Cardiac fibroblast (primary cell): ENCODE results near the gene C13orf42.
"Not testable (repeated sequence)": the region's sequence is repeated elsewhere in the genome, so short reads cannot be mapped to it uniquely, and the experiment has no call there.

Experiments used
- DNase-seq, 2 donors: peaks; one replicate each; pipeline versions ENCODE4 v3.0.0 to v3.0.0-alpha.2; 2010; ENCODE audit warnings: low read depth in 2 of 2
- H3K4me3 ChIP-seq, 2 donors: replicated peaks in 1 of 2; 1 replicate in 1 of 2; 2 replicates in 1 of 2; pipeline ENCODE4 v1.5.1; 2011; ENCODE audit warnings: low read depth in 2 of 2, low read length in 2 of 2, mild to moderate bottlenecking in 2 of 2, moderate library complexity in 1 of 2
- TF ChIP-seq, protein P1 (sequence below): IDR thresholded peaks from one replicate; pipeline ENCODE4 v1.5.1; 2011; ENCODE audit warnings: low read depth, mild to moderate bottlenecking, low read length, inconsistent platforms

C13orf42 gene

DNA sequence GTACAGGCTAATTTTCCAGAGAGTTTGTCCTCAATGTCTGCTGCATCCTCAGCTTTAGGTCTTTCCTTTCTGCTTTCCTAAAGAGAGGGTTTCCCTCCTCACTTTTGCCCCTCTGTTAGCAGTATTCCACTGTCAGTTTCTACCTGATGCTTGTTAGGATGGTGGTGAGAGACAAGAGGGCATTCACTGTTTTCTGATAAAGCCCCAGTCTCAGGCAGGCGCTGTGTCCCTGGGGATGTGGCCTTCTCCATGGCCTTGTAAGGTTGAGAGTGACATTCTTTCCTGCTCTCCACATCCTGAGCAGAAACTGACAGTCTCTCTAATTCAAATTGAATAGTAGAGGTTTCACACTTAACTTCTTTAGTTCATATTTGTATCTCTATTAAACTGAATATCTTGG lies 14.9 kb downstream of the C13orf42 start:
- H3K4me3 ChIP-seq = no peak overlapping the region
- TF ChIP-seq, protein P1, sequence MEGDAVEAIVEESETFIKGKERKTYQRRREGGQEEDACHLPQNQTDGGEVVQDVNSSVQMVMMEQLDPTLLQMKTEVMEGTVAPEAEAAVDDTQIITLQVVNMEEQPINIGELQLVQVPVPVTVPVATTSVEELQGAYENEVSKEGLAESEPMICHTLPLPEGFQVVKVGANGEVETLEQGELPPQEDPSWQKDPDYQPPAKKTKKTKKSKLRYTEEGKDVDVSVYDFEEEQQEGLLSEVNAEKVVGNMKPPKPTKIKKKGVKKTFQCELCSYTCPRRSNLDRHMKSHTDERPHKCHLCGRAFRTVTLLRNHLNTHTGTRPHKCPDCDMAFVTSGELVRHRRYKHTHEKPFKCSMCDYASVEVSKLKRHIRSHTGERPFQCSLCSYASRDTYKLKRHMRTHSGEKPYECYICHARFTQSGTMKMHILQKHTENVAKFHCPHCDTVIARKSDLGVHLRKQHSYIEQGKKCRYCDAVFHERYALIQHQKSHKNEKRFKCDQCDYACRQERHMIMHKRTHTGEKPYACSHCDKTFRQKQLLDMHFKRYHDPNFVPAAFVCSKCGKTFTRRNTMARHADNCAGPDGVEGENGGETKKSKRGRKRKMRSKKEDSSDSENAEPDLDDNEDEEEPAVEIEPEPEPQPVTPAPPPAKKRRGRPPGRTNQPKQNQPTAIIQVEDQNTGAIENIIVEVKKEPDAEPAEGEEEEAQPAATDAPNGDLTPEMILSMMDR = no peak
- DNase-seq = no peak

DNA sequence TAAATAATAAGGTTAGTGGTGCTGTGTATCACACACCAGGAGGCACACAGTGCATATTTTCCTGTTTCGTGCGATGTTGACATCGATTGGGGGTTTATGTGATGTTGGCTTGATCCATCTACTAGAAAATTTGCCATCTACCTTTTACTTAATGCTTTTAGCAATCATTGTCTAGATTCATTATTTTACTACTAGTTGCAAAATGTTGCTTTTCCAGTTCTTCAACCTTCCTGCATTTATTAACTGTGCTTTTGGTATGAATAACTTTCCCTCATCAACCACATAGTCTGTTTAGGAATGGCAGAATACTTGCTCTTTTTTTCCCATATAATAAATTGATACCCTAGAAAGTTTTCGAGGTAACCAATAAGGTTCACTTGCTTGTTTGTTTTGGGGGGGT lies 17.5 kb downstream of the C13orf42 start:
- no peak for DNase-seq
- H3K4me3 ChIP-seq = no peak overlapping the region
- TF ChIP-seq, protein P1 = no peak

DNA sequence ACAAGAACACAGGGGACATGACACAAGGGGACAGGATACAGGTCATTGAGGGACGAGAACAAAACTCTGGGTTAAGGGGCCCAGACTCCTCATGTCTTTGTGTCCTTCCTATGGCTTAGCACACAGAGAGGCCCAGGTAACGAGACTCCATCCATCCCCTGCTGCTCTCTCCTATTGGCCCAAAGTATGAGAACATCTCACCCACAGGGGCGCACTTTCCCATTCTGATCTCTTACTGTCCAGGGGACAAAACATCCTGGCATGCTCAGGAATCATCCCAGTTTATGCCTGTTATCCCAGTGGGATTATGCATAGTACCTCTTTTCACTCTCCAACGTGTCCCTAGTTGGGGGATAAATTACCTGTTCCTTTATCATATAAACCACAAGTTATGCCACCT lies 19.2 kb downstream of the C13orf42 start:
- DNase-seq = no peak
- TF ChIP-seq, protein P1 = no peak
- H3K4me3 ChIP-seq = no peak overlapping the region

DNA sequence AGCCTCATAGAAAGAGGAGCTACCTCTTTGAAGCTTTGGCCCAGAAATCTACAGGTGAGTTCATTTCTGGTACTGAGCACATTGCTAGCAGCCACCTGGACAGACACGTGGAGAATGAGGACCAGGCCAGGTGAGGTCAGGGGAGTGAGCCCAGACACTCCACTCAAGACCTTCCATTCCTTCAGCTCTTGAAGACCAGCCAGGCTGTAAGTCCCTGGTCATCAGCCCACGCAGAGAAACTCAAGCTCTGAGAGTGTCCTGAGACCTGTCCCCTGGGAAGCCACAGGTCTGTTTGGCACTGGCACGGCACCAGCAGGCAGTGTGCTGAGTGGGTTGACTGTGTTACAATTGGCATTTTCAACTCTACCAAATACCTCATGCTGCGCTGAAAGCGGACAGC lies 27.4 kb downstream of the C13orf42 start:
- no peak for DNase-seq
- H3K4me3 ChIP-seq = no peak overlapping the region
- TF ChIP-seq, protein P1 = no peak

DNA sequence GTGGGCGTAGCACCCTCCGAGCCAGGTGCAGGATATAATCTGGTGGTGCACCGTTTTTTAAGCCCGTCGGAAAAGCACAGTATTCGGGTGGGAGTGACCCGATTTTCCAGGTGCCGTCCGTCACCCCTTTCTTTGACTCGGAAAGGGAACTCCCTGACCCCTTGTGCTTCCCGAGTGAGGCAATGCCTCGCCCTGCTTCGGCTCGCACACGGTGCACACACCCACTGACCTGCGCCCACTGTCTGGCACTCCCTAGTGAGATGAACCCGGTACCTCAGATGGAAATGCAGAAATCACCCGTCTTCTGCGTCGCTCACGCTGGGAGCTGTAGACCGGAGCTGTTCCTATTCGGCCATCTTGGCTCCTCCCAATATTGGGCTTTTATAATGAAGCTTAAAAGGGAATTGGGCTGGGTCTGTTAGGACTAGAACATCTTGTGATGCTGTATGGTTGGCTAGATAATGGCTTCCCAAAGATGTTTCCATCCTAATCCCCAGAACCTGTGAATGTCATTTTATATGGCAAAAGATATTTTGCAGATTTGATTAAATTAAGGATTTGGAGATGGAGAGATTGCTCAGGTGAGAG lies 30.5 kb downstream of the C13orf42 start:
- H3K4me3 ChIP-seq, DNase-seq: not testable (repeated sequence)

DNA sequence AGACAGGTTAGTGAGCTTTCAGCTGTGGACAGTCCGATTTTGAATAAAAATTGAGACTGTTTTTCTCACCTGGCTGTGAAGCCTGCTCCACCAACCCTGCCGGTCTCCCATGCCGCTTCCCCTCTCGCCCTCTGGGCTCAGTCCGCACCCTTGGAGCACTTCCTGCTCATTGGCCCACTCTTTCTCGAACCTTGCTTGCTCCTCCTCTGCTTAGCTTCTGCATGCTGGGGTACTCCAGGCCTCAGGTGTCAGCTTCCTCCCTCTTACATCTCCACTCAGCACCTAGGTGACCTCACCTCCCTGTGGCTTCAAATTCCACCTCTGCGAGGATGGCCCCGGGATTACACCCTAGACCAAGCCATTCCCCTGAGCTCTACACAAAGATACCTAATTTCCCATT lies 39.6 kb downstream of the C13orf42 start:
- TF ChIP-seq, protein P1 = no peak
- no peak overlapping the region for H3K4me3 ChIP-seq
- no peak for DNase-seq

DNA sequence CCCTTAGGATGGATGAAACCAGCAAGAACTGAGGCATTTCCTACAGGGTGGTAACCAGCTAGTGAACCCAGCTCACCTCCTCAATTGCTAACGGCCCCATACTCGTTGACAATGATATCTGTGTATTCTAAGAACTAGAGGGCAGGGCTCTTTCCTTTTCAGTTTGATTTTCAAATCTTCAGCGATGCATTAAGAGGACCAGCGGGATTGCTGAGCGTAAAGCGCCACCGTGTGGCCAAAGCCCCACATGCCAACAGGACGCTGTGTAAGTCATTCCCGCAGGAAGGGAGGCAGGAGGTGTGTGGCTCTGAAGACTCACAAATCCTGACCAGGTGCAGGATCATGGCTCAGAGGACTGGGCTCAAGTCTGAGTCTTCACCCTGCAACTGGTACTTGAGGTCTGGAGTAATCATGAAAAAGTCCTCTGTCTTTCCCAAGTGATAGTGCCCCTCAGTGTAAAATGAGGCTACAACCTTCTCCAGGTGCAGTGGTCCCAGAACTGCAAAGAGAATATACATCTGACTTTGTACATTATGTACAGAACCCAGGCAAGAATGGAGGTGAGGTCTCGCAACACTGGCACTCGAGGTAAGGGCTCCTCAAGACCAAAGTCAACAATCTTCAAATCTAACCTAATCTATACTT lies 40.9 kb downstream of the C13orf42 start:
- peak; percentile 84 to 85 for DNase-seq
- no peak overlapping the region for H3K4me3 ChIP-seq
- TF ChIP-seq, protein P1 = peak; percentile 97
